Measurements from ENCODE around the gene TNFRSF8. TPM values are rescaled to one million over a fixed set of nuclear protein-coding genes. Genes with fewer than 3 reads are reported as not detected.

Gene TNFRSF8
- total and polyA plus RNA-seq, 9 of the 15 experiments (the other 6 are each of a cell fraction or from before 2014, with no cell fraction given), result 3.5 to 38.4 (median 17.1) TPM

- no peak for TF ChIP-seq SNIP1 (IDR thresholded peaks at IDR 0.05; ENCODE audit: low read depth)
- TF ChIP-seq ZC3H11A (IDR thresholded peaks at IDR 0.05; ENCODE audit: low read depth, low read length), result no peak
- TF ChIP-seq JUNB (CRISPR knock-in tag; conservative IDR thresholded peaks at IDR 0.05), result no peak
- no peak for TF ChIP-seq ILF3 (IDR thresholded peaks at IDR 0.05; ENCODE audit: borderline replicate concordance)
- TF ChIP-seq THAP7 (CRISPR knock-in tag; IDR thresholded peaks at IDR 0.05), result no peak
- TF ChIP-seq WHSC1 (IDR thresholded peaks at IDR 0.05; ENCODE audit: low read length), result no peak
- TF ChIP-seq ETV6 (IDR thresholded peaks at IDR 0.05; ENCODE audit: borderline replicate concordance in 1 of 2, low read depth in 2 of 2, low read length in 1 of 2), result no peak
- TF ChIP-seq ETV6 (CRISPR knock-in tag; IDR thresholded peaks at IDR 0.05; ENCODE audit: borderline replicate concordance), result no peak
- TF ChIP-seq THRA (IDR thresholded peaks at IDR 0.05), result no peak
- no peak for TF ChIP-seq ILK (tag; IDR thresholded peaks at IDR 0.05; ENCODE audit: borderline replicate concordance, low read depth)
- no peak for TF ChIP-seq ZNF518B (CRISPR knock-in tag; IDR thresholded peaks at IDR 0.05)
- no peak for TF ChIP-seq CBX5 (IDR thresholded peaks at IDR 0.05; ENCODE audit: borderline replicate concordance, low read depth)
- peak; percentile 59; the same call in 1 of the 2 replicates for TF ChIP-seq ZNF511 (CRISPR knock-in tag; IDR thresholded peaks at IDR 0.05)
- TF ChIP-seq RAD21 (CRISPR knock-in tag; conservative IDR thresholded peaks at IDR 0.05 in 1 of 2, IDR thresholded peaks at IDR 0.05 in 1 of 2), result 0 out of 4 replicates have a peak, but pooled peaks of 1 of the 2 experiments have one; percentile 3
- TF ChIP-seq E2F5 (CRISPR knock-in tag; IDR thresholded peaks at IDR 0.05), result no peak
- TF ChIP-seq ZNF77 (CRISPR knock-in tag; IDR thresholded peaks at IDR 0.05), result 0 out of 2 replicates have a peak, but pooled peaks have one; percentile 39
- no peak; a peak in 1 of 4 replicates for TF ChIP-seq MAZ (CRISPR knock-in tag; conservative IDR thresholded peaks at IDR 0.05 in 1 of 2, IDR thresholded peaks at IDR 0.05 in 1 of 2)
- no peak for TF ChIP-seq HDGF (IDR thresholded peaks at IDR 0.05)
- no peak for TF ChIP-seq ZNF717 (CRISPR knock-in tag; IDR thresholded peaks at IDR 0.05)
- no peak for TF ChIP-seq ATF4 (CRISPR knock-in tag; IDR thresholded peaks at IDR 0.05)
Measured at GRCh38 chr1:12014141-12014991, 48.7 kb upstream of the TNFRSF8 start (continued).
